Tibial nerve (tissue), 4 donors: ENCODE results near the gene WDR48. TPM values are rescaled to one million over a fixed set of nuclear protein-coding genes. Genes with fewer than 3 reads are reported as not detected.

ENCODE experiments used
- DNase-seq, 2 donors: peaks; one replicate each; pipeline ENCODE4 v3.0.0-alpha.2; 2019; ENCODE audit warnings: low spot score in 2 of 2
- H3K27ac ChIP-seq, 4 donors: fragments of 200-600 bp; sonication (generic) in 3 of 4; one replicate each; pipeline ENCODE4 v1.5.1; 2017 to 2019; ENCODE audit warnings: mild to moderate bottlenecking in 1 of 4
- H3K27me3 ChIP-seq, 2 donors: fragments of 200-600 bp; sonication (generic) in 1 of 2; one replicate each; pipeline versions ENCODE4 v1.5.1 to v1.6.0; 2017 to 2019
- H3K36me3 ChIP-seq, 3 donors: fragments of 200-600 bp; sonication (generic); one replicate each; pipeline ENCODE4 v1.5.1; 2018 to 2019
- H3K4me1 ChIP-seq, 4 donors: fragments of 200-600 bp; sonication (generic) in 3 of 4; one replicate each; pipeline ENCODE4 v1.5.1; 2017 to 2019
- H3K4me3 ChIP-seq, 4 donors: fragments of 200-600 bp; sonication (generic) in 3 of 4; one replicate each; pipeline ENCODE4 v1.5.1; 2017 to 2019; ENCODE audit warnings: mild to moderate bottlenecking in 1 of 4, moderate library complexity in 1 of 4
- H3K9me3 ChIP-seq, 4 donors: fragments of 200-600 bp; sonication (generic) in 3 of 4; one replicate each; pipeline ENCODE4 v1.5.1; 2017 to 2019
- EP300 ChIP-seq, 2 donors: sonication (generic); formaldehyde crosslinking; IDR thresholded peaks; one replicate each; pipeline ENCODE4 v1.6.1; 2017; ENCODE audit warnings: antibody characterized with exemption in 2 of 2, mild to moderate bottlenecking in 1 of 2
- POLR2A ChIP-seq, 2 donors: fragments of 450-650 bp; IDR thresholded peaks; one replicate each; pipeline ENCODE4 v1.6.1; 2017; ENCODE audit warnings: antibody characterized with exemption in 2 of 2, mild to moderate bottlenecking in 2 of 2, moderate library complexity in 2 of 2
- WGBS, 2 donors: methylation state at CpG; one replicate each; pipeline ENCODE4 v1.1.5; 2018; 5-methylcytosine and 5-hydroxymethylcytosine counted together
- total RNA-seq, 4 donors: library from RNA; depleted of rRNA; stranded (reverse); fragments of >200 nt; gene quantifications; one replicate each; pipeline ENCODE4 v1.1.0, GENCODE V29; 2016
- TF ChIP-seq, protein P1 (sequence below), 5 experiments: fragments of 200-600 bp in 3 of 5; fragments of 450-650 bp in 2 of 5; sonication (generic) in 3 of 5; IDR thresholded peaks; one replicate each; pipeline ENCODE4 v1.5.1; 2016 to 2019; ENCODE audit warnings: antibody characterized with exemption in 5 of 5, mild to moderate bottlenecking in 3 of 5, moderate library complexity in 2 of 5

The WDR48 gene
- total RNA-seq, 4 donors from 2014 or later: 25.2 to 42.6 (median 36.5) TPM

DNA sequence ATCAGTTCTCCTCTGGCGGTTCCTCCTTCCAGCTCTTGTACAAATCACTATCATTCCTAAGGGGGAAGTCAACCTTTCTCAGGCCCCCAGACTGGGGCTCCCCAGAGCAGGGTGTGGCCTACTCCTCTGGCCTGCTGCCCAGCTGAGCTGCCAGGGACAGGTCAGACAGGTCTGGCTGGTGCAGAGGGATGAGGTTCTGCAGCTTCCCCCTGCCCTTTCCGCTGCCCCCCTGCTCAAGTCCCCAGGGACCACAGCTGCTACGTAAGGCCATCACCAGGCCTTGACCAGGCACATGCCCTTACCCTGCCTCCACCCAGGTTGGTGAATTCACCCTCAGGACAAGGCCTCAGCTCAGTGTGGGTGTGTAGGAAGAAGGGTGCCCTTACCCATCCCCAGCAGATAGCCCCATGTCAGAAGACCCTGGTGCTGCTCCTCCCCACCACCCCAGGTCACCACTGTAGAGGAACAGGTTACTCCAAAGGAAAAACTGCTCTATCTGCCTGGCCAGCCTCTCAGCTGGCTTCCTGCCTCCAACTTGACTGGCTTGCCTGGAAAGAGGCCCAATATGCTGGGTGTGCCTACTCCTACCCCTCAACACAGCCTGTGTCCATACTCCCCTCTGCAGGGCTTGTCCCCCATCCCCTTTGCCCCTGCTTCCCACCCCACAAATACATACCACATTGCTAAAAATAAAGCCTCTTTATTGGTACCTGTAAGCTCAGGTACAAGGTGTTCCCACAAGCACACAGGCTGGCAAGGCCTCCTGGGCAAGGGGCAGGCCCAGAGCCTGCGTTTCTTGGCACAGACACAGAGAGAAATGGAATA, 89.6 kb downstream of the WDR48 start:
- Histone ChIP-seq H3K4me3 (no peak overlapping the region), H3K9me3 (no peaks in the 10 kb centered on the region), H3K4me1 (peaks cover 0 to 47% (median 19%) of the 10 kb centered on the region in 4 donors), H3K27me3 (no peaks in the 10 kb centered on the region), H3K36me3 (peaks cover 4 to 76% (median 26%) of the 10 kb centered on the region in 3 donors), H3K27ac (peak overlapping the region in 3 of 4 donors; percentile 23 to 66 (median 54))
- TF ChIP-seq, protein P1, sequence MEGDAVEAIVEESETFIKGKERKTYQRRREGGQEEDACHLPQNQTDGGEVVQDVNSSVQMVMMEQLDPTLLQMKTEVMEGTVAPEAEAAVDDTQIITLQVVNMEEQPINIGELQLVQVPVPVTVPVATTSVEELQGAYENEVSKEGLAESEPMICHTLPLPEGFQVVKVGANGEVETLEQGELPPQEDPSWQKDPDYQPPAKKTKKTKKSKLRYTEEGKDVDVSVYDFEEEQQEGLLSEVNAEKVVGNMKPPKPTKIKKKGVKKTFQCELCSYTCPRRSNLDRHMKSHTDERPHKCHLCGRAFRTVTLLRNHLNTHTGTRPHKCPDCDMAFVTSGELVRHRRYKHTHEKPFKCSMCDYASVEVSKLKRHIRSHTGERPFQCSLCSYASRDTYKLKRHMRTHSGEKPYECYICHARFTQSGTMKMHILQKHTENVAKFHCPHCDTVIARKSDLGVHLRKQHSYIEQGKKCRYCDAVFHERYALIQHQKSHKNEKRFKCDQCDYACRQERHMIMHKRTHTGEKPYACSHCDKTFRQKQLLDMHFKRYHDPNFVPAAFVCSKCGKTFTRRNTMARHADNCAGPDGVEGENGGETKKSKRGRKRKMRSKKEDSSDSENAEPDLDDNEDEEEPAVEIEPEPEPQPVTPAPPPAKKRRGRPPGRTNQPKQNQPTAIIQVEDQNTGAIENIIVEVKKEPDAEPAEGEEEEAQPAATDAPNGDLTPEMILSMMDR (IDR thresholded peaks at IDR 0.05): no peak
- TF ChIP-seq POLR2A (IDR thresholded peaks at IDR 0.05): no peak
- TF ChIP-seq EP300 (IDR thresholded peaks at IDR 0.05): no peak
- DNase-seq: no peak
- 53% methylated on average over 4 of the region's 4 CpGs for WGBS, 2 donors

DNA sequence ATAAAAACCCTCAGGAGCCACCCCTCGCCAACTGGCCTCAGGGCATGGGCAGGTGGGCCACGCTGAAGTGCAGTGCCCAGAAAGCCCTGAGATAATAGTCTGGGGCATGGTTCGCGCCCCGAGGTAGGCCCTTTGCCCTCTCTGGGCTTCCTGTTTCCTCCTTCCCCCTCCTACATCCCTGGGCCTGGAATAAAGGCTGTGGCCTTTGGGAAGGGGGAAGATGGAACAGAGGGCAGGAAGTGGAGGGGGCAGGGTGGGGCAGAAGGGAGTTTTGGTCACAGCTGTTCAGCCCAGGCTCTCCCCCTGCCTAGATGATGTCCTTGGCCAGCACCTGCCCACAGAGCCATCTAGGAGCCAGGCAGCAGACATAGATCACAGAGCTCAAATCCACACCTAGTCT, 90.3 kb downstream of the WDR48 start:
- no peak for DNase-seq
- Histone ChIP-seq H3K27me3 (no peaks in the 10 kb centered on the region), H3K4me1 (peaks cover 0 to 53% (median 26%) of the 10 kb centered on the region in 4 donors), H3K27ac (peak overlapping the region in 2 of 4 donors; percentile 41 to 54), H3K4me3 (no peak overlapping the region), H3K36me3 (peaks cover 4 to 71% (median 26%) of the 10 kb centered on the region in 3 donors), H3K9me3 (no peaks in the 10 kb centered on the region)
- 56 to 64% methylated on average over 5 of the region's 5 CpGs for WGBS, 2 donors
- TF ChIP-seq EP300 (IDR thresholded peaks at IDR 0.05) (peak in 1 of 2 donors; percentile 25), POLR2A (IDR thresholded peaks at IDR 0.05) (no peak)
- TF ChIP-seq, protein P1 (IDR thresholded peaks at IDR 0.05): no peak

DNA sequence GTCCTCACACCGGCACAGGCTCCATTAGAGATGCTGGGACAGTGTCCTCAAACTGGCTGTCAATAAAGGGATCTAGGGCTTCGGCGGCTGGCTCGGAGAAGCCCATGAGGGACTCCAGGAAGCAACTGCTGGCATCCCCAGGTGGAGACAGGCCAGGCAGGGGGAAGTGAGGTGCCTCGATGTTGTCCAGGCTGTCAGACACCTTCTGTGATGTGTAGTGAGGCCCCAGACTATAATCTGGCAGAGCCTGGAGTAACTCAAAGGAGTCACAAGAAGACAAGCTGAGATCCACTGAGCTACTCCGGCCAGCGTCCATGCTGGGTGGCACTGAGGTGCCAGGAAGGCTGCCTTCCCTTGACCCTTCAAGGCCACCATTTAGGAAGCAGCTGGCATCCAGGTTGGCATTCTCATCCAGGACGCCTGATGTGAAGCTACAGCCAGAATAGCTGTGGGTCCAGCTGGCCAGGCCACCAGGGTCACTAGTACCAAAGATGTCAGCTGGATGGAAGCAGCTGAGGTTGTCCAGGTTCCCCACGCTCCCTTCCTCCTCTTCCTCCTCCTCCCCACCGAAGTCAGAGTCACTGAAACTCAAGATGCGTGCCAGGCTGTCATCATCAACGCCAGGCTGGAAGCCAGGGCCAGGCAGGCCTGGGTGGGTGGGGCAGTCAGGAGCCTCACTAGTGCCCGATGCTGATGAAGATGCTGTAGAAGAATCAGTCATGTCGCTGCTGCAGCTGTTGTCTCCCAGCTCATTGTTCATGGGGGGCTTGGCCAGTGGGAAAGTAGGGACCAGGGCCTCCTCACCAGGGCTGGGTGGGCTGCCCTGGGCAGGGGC, 91.5 kb downstream of the WDR48 start:
- no peaks in the 10 kb centered on the region for H3K27me3 ChIP-seq
- H3K27ac ChIP-seq: peak overlapping the region in 2 of 4 donors; percentile 41 to 54
- peaks cover 0 to 65% (median 38%) of the 10 kb centered on the region in 4 donors for H3K4me1 ChIP-seq
- TF ChIP-seq EP300 (IDR thresholded peaks at IDR 0.05): peak in 1 of 2 donors; percentile 12
- TF ChIP-seq, protein P1 (IDR thresholded peaks at IDR 0.05): no peak
- TF ChIP-seq POLR2A (IDR thresholded peaks at IDR 0.05): no peak
- 74 to 89% methylated on average over 11 to 14 of the region's 14 CpGs for WGBS, 2 donors
- DNase-seq: no peak
- H3K9me3 ChIP-seq: no peaks in the 10 kb centered on the region
- H3K4me3 ChIP-seq: no peak overlapping the region
- peaks cover 4 to 62% (median 26%) of the 10 kb centered on the region in 3 donors for H3K36me3 ChIP-seq

DNA sequence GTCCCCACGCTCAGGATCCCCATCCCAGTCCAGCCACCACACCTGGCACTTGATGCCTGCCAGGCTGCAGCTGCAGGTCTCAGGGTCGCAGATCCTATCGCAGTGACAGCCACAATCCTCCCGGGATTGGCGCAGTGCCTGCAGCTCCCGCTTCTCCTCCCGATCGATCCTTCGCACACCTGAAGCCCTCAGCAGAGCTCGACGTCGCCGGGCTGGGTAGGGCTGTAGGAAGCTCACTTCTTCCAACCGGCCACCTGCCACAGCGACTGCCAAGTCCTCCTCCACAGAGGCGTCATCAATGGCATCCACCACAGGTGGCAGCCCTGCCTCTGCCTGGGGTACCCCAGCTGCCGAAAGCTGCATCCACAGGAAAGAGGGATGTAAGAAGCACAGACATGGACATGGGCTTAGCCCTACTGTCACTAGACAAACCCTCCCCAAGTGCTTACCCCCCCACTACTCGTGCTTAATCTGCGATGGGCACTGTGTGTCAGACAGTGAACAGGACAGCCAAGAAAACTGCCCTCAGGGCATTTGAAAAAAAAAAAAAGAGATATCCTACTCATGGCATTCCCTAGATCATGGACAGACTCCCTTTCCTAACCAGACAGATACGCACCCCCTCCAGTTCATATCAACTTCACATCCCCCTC, 92.4 kb downstream of the WDR48 start:
- no peak overlapping the region for H3K27ac ChIP-seq
- WGBS, 2 donors: 87 to 88% methylated on average over 13 to 20 of the region's 20 CpGs
- no peak for DNase-seq
- peaks cover 4 to 62% (median 26%) of the 10 kb centered on the region in 3 donors for H3K36me3 ChIP-seq
- no peaks in the 10 kb centered on the region for H3K9me3 ChIP-seq
- H3K4me3 ChIP-seq: no peak overlapping the region
- TF ChIP-seq POLR2A (IDR thresholded peaks at IDR 0.05): no peak
- TF ChIP-seq, protein P1 (IDR thresholded peaks at IDR 0.05): no peak
- TF ChIP-seq EP300 (IDR thresholded peaks at IDR 0.05): no peak
- H3K27me3 ChIP-seq: no peaks in the 10 kb centered on the region
- H3K4me1 ChIP-seq: peaks cover 0 to 75% (median 47%) of the 10 kb centered on the region in 4 donors
